ENCODE data around the gene OR2S2. TPM values are rescaled to one million over a fixed set of nuclear protein-coding genes. Genes with fewer than 3 reads are reported as not detected.

The OR2S2 gene
- total RNA-seq, 1 experiment from 2014 or later = not detected

GRCh38 chr9:35923598-35923926 is 34.4 kb downstream of the OR2S2 start:
- TF ChIP-seq CTCF (IDR thresholded peaks at IDR 0.05) = no peak
- no peak for TF ChIP-seq SIN3A (IDR thresholded peaks at IDR 0.05; ENCODE audit: borderline replicate concordance, insufficient read depth, low read depth, low read length)
- no peak for TF ChIP-seq TCF7L2 (IDR thresholded peaks at IDR 0.05; ENCODE audit: low read depth, low read length)
- no peak for TF ChIP-seq REST (IDR thresholded peaks at IDR 0.05; ENCODE audit: insufficient read depth in 1 of 2, low read depth in 2 of 2, low read length in 1 of 2)
- no peak for TF ChIP-seq POLR2AphosphoS5 (IDR thresholded peaks at IDR 0.05; ENCODE audit: low read depth, low read length)
- in situ Hi-C loops (cut with HindIII; ENCODE audit: low pct_unique_long_range_greater_than_20kb, low sequenced_read_pairs) = loop anchor here (5.0 kb wide), 1 partner anchor 99 kb away; no protein-coding TSS in a partner anchor
- BruUV-seq (replicated peaks) = no TSS peak
- H3K4me1 ChIP-seq (ENCODE audit: control insufficient read depth, insufficient read depth, low read length) = peaks cover 5% of the 10 kb centered on the region
- POLR2A ChIA-PET = no interaction called here
- intact Hi-C loops (cut with micrococcal nuclease; ENCODE audit: unreplicated experiment) = no loop called here
- no peak for ATAC-seq
- H3K27me3 ChIP-seq (ENCODE audit: control insufficient read depth, insufficient read depth, low read length) = no peaks in the 10 kb centered on the region
- DNase-seq (ENCODE audit: low read depth, low spot score) = no peak
- H3K4me3 ChIP-seq (ENCODE audit: low read depth in 2 of 2, low read length in 2 of 2) = no peak overlapping the region
- CTCF ChIA-PET = interaction anchor here (0.5 kb wide), 1 partner anchor 13 kb away, joined by 4 read pairs; no protein-coding TSS in a partner anchor
- no peak overlapping the region for H3K27ac ChIP-seq (ENCODE audit: low read length)
- no peaks in the 10 kb centered on the region for H3K9me3 ChIP-seq (ENCODE audit: control insufficient read depth, insufficient read depth, low read depth, low read length)
- H3K36me3 ChIP-seq (ENCODE audit: control insufficient read depth, insufficient read depth, low read length) = no peaks in the 10 kb centered on the region

- intact Hi-C loops (cut with micrococcal nuclease; ENCODE audit: unreplicated experiment) = no loop called here
Observed at GRCh38 chr9:35920051-35920620, 37.8 kb downstream of the OR2S2 start.

More at GRCh38 chr9:35920051-35920620, 37.8 kb downstream of the OR2S2 start:
- ATAC-seq (no peak), DNase-seq (ENCODE audit: low read depth, low spot score) (no peak)
- peaks cover 5% of the 10 kb centered on the region for H3K4me1 ChIP-seq (ENCODE audit: control insufficient read depth, insufficient read depth, low read length)
- TF ChIP-seq TCF7L2 (IDR thresholded peaks at IDR 0.05; ENCODE audit: low read depth, low read length) = no peak
- TF ChIP-seq REST (IDR thresholded peaks at IDR 0.05; ENCODE audit: insufficient read depth in 1 of 2, low read depth in 2 of 2, low read length in 1 of 2) = no peak
- TF ChIP-seq SIN3A (IDR thresholded peaks at IDR 0.05; ENCODE audit: borderline replicate concordance, insufficient read depth, low read depth, low read length) = no peak
- no peak for TF ChIP-seq CTCF (IDR thresholded peaks at IDR 0.05)
- TF ChIP-seq POLR2AphosphoS5 (IDR thresholded peaks at IDR 0.05; ENCODE audit: low read depth, low read length) = no peak
- no peak overlapping the region for H3K4me3 ChIP-seq (ENCODE audit: low read depth in 2 of 2, low read length in 2 of 2)
- BruUV-seq (replicated peaks) = no TSS peak
- no peak overlapping the region for H3K27ac ChIP-seq (ENCODE audit: low read length)
- CTCF ChIA-PET = interaction anchor here (1.1 kb wide), 1 partner anchor 25 kb away, joined by 3 read pairs; no protein-coding TSS in a partner anchor
- in situ Hi-C loops (cut with HindIII; ENCODE audit: low pct_unique_long_range_greater_than_20kb, low sequenced_read_pairs) = loop anchor here (5.0 kb wide), 1 partner anchor 102 kb away; no protein-coding TSS in a partner anchor
- H3K27me3 ChIP-seq (ENCODE audit: control insufficient read depth, insufficient read depth, low read length) = no peaks in the 10 kb centered on the region
- POLR2A ChIA-PET = no interaction called here
- H3K9me3 ChIP-seq (ENCODE audit: control insufficient read depth, insufficient read depth, low read depth, low read length) = no peaks in the 10 kb centered on the region
- H3K36me3 ChIP-seq (ENCODE audit: control insufficient read depth, insufficient read depth, low read length) = no peaks in the 10 kb centered on the region
